Activated naive CD8-positive, alpha-beta T cell treated with anti-CD3 and anti-CD28 coated beads, Interleukin-2, amount 50 U/mL, for 16 hours (primary cell): ENCODE measurements around the gene S100A3.

Source experiments
- DNase-seq: peaks from one replicate; pipeline ENCODE4 v3.0.0-alpha.2; 2020; ENCODE audit warnings: low read depth, low spot score

Gene S100A3

GRCh38 chr1:153549741-153550397 lies 811 bp upstream of the S100A3 start:
- DNase-seq, result no peak

- DNase-seq, result no peak
These were observed 1.2 kb downstream of the S100A3 start for GRCh38 chr1:153547560-153548551.

DNA sequence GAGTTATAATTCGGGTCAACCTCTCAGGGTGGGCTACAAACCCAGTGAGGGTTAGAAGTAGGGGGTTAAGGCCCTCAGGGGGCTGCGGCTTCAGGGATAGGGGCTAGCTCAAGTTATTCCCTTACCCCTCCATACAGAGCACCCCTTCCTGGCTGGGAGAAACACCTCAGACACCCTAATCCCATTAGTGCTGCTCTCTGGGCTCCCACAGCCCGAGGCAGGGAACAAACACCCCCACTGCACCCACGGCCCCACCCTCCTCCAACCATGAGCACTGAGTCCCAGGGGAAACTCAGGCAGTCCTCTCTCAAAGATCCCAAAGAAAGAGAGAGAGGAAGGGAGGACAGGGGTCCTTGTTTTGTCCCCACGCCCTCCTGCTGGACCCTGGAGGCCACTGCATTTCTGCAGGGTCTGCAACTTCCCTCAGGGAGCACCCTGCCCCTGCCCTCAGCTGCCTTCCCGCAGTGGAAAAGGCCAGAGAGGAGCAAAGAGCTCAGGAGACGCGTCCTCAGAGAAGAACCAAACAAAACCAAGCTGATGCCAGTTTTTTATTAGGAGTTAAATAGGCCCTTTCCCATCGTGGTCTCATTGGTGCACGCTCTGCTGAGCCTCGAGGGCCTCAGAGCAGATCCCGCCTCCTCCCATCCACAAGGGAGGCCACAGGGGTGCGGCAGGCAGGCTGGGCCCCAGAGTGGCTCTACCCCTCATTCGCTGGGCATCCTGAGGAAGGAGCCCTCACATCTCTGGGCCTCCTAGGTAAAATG lies 2.1 kb downstream of the S100A3 start:
- no peak for DNase-seq

GRCh38 chr1:153546371-153546770 lies 2.7 kb downstream of the S100A3 start:
- DNase-seq, result no peak

- DNase-seq, result peak; percentile 82
These were observed 3.7 kb downstream of the S100A3 start, which contains the start of gene S100A4 for GRCh38 chr1:153545067-153546055. S100A4 (minus strand) TSS chr1:153545806; CDS start chr1:153544794, 1,012 bp downstream.

GRCh38 chr1:153544453-153545066 lies 4.5 kb downstream of the S100A3 start:
- no peak for DNase-seq

- no peak for DNase-seq
These were observed 5.3 kb downstream of the S100A3 start for GRCh38 chr1:153543736-153544135.

DNA sequence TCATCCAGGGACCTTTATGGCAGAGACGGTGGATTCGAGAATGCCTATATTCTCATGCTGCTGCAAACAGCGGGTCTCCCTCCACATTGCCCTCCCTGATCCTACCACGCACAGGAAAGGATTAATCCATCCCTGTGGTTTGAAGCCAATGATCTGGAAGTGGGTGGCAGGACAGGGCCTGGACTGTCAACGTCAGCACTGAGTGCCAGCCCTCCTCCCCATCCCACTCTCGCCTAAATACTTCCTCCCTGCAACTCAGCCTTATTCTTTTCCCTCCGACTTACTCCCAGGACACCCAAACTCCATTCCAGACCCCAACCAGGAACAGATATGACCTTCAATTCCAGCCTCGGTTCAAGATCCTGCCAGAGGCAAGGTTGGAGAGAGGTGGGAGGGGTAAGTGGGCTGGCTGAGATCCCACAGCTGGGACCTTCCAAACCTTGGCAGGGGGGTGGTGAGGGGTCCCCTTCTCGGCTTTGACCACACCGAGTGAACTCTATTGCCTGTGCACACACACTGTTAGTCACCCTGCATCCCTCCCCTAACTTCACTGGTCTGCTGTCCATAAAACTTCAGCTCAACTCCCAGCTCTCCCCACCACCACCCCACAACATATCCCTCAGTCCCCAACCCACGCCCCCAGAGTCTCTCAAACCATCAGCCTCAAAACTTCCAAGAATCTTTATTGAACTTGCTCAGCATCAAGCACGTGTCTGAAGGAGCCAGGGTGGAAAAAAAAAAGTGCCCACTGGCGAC lies 5.9 kb downstream of the S100A3 start:
- no peak for DNase-seq

DNA sequence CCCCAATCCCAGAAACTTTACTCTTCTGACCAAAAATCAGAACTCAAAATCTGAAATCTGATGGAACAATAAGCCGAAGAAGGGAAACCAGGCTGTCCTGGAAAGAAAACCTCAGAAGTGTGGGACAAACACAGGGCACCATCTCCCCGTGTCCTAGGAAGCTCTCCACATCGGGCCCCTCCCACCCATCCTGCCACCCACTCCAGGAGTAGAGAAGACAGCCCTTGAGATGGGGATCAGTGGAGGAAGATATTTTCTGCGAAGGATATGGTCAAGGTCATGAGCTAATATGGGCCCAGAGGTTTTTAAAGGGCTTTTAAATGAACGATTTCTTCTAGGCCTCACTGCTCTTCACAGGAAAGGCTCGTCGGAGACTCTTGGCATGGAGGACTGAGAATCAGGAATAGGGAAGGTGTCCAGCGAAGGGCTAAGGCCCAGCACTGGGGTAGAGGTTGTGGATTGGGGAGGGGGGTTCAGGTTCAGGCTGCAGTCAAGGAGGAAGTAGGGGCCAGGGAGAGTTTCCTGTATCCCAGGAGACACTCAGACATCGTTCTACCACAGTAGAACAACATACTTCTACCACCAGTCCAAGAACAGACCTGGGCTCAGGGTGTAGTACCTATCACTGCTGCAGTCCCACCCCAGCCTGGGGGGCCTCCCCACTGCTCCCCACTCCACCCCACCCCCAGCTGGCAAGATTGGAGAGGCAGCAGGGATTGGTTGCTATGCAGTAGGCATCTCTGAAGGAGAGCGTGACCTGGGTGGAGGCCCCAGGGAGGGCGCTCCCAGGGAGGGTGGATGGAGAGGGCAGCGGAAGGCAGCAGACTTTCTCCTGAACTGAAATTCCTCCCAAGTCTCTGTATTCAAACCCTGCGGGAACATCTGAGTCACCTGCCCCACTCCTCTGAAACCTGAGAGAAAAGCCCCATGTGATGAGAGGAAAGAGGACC lies 7.1 kb downstream of the S100A3 start:
- no peak for DNase-seq

GRCh38 chr1:153540394-153541361 lies 8.4 kb downstream of the S100A3 start, which contains the start of gene S100A5:
S100A5 (minus strand) TSS chr1:153540934; CDS start chr1:153540191, 743 bp downstream.
- DNase-seq, result no peak

DNA sequence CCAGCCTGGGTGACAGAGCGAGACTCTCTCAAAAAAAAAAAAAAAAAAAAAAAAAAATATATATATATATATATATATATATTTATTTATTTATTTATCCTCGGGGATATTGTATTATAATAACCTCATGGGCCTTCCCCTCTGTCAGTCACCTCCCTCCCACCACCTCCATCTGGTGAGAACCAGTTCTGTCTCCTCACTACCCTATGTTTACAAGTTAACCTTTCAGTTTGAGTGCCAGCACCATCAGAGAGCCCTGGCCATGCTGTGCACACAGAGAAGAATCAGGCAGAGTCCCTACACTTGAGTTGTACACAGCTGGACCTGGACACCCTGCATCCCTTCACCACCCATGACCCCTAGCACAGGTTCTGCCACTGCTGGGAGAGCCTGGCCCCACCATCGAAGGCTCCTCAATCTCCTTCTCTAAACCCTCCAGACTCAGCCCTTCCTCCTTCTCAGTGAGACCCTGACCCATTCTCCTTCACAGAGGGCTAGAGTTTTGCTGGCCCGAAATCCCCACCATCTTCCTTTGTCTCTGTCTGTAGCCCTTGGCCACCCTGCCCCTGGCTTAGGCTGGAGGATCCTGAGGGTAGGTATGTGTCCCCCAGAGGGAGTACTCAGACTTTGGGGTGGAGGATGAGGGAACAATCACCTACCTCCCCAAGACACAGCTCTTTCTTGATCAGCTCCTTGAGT lies 9.5 kb downstream of the S100A3 start:
- DNase-seq, result no peak

DNA sequence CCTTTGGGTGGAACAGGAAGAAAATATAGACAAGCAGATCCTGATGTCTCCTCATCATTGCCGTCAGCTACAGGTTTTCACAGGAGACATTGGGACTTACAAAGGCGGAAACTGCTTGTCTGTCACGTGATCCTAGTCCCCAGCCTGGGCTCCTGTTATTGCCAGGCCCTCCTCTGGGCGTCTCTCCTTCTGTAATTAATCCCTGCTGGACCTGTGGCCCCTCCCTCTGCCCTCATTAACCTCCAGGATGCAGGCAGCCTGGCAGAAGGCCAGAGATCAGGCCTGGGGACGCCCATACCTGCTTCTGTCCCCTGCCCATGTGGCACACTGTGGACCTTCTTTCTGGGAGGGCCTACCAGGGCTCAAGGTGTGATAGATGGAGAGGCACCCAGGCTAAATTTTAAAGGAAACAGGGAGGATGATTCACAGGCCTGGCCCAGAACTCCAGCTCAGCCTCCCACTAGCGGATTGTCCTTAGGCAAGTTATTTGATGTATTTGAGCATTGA lies 10.7 kb downstream of the S100A3 start:
- no peak for DNase-seq

GRCh38 chr1:153537376-153537730 lies 11.7 kb downstream of the S100A3 start:
- no peak for DNase-seq

- DNase-seq, result no peak
These were observed 12.2 kb downstream of the S100A3 start for GRCh38 chr1:153536671-153537375.

GRCh38 chr1:153536012-153536670 lies 12.9 kb downstream of the S100A3 start:
- DNase-seq, result peak; percentile 61
